Measurements from ENCODE around the gene TARBP2.

DNA sequence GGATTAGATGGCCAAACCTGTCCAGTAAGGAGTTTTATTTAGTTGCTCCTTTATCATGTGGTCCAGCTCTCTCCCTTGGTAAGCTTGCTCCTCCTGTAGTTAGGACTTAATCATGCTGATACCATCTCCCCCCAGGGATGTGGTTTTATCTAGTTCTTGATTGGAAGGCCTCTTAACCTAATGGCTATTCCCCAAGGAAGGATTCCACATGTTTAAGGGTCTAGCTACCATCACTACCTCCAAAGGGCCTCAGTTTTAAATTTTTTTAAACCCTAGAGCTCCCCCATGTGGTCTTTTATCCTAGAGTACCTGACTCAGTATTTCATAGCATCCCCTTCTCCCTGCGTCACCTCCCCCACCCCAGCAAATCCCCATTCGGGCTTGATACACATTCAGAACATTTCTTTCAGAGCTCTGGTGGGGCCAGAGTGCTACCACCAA, 24.3 kb upstream of the TARBP2 start:
- TF ChIP-seq, protein P1, sequence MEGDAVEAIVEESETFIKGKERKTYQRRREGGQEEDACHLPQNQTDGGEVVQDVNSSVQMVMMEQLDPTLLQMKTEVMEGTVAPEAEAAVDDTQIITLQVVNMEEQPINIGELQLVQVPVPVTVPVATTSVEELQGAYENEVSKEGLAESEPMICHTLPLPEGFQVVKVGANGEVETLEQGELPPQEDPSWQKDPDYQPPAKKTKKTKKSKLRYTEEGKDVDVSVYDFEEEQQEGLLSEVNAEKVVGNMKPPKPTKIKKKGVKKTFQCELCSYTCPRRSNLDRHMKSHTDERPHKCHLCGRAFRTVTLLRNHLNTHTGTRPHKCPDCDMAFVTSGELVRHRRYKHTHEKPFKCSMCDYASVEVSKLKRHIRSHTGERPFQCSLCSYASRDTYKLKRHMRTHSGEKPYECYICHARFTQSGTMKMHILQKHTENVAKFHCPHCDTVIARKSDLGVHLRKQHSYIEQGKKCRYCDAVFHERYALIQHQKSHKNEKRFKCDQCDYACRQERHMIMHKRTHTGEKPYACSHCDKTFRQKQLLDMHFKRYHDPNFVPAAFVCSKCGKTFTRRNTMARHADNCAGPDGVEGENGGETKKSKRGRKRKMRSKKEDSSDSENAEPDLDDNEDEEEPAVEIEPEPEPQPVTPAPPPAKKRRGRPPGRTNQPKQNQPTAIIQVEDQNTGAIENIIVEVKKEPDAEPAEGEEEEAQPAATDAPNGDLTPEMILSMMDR (IDR thresholded peaks at IDR 0.05): peak in 1 of 6 experiments; percentile 19
- TF ChIP-seq POLR2A (IDR thresholded peaks at IDR 0.05): no peak

Measured in Peyer's patch (tissue), 4 donors.